GM18907 (cell line): ENCODE data around the gene LUM.

Experiments used
- ATAC-seq: cut with Tn5 transposase; IDR thresholded peaks from one replicate; pipeline ENCODE4 v1.9.1; 2021; ENCODE audit warnings: mild to moderate bottlenecking, moderate library complexity; ENCODE audit not compliant: unreplicated experiment

LUM gene

GRCh38 chr12:91111366-91112325 is at the start of gene LUM:
LUM (minus strand) TSS chr12:91111494; CDS start chr12:91108979, 2,515 bp downstream.
- ATAC-seq = no peak

DNA sequence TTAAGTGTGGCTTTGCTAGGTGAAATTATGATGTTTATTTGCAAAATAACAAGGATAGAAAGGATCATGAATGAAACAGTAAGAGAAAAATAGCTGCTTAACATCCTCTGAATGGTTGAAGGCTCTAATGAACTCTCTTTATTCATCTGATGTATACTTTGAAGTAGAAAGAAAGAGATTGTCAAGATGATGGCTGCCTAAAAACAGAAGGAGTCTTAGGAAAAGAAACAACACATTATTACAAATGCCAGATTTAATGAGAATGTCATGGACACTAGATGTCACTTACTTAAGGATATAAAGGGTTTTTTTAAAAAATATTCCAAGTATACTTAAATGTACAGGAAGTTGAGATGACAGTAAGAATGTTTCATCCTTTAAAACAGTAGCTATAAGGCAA is 49.7 kb upstream of the LUM start:
- ATAC-seq = no peak

DNA sequence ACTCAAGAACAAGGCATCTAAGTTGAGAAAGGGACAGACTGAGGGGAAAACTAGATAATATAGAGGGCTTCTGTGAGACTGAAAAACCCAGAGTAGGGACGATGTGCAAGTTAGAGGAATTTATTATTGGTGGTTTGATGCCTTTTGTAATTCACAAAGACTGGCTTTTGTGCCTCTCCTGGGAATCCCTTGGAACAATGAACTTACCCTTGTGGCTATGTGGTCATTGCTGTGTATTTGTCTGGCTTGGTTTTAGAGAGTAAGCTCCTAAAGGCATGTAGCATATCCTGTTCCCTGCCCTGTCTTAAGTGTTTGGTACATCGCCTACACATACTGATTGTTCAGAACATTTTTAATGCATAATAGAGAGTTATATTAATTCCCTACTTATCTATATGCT is 44.7 kb upstream of the LUM start:
- ATAC-seq = no peak

GRCh38 chr12:91154131-91154530 is 42.8 kb upstream of the LUM start:
- ATAC-seq = no peak

- ATAC-seq = no peak
Observed at GRCh38 chr12:91144053-91144452, 32.8 kb upstream of the LUM start.

GRCh38 chr12:91143206-91143605 is 31.9 kb upstream of the LUM start:
- ATAC-seq = no peak

GRCh38 chr12:91142221-91142631 is 30.9 kb upstream of the LUM start:
- ATAC-seq = no peak

DNA sequence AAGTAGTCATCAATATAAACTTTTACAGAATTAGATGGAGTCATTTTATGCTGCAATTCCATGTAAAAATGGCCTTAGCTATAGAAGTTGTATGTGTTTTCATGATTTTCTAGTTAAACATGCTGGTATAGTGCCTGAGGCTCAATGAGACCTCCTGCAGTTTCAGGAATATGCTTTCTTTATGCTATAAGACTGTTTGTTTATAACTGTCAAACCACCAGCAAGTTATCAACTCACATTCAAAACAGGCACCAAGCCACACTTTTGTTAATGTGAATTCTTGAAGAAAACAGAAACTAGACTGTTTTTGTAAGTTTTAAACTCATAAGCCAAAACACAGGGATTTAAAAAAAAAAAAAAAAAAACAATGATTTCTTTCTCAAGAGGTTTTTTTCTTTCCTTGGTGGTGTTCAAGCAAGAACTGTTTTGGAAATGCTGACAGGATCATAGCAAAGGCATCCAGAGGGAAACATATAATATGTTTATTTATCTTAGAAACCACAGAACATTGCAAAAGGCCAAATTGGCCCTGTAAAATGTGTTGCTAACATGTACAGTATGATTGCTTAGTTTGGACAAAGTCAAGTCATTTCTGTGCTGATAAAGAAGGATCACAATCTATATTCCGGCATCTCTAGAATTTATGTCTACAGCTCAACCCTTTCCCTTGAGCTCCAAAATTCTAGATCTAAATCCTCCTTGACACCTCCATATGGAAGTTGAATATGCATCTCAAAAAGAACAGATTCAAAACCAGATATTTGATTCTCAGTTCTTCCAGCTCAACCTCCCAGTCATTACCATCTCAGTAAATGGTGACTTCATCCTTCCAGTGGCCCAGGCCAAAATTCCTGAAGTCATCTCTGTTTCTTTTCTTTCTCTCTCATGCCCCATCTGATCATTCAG is 29.0 kb upstream of the LUM start:
- ATAC-seq = no peak

DNA sequence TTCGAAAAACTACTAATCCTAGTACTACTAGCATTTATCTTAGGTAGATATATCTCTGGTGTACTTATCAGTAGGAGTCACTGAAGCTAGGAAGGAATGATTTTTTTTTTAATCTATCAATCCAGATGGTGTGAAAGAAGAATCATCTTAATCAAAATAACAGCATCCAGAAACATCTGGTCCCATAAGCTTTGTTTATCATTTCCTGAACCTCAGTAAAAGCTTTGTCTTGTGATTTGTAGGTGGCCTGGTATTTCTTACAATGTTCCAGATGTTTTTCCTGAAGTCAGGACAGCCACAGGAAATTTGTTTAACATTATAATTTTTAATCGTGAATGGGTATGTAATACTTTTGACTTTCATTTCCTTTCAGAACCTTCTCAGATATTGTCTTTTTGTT is 28.0 kb upstream of the LUM start:
- no peak for ATAC-seq

DNA sequence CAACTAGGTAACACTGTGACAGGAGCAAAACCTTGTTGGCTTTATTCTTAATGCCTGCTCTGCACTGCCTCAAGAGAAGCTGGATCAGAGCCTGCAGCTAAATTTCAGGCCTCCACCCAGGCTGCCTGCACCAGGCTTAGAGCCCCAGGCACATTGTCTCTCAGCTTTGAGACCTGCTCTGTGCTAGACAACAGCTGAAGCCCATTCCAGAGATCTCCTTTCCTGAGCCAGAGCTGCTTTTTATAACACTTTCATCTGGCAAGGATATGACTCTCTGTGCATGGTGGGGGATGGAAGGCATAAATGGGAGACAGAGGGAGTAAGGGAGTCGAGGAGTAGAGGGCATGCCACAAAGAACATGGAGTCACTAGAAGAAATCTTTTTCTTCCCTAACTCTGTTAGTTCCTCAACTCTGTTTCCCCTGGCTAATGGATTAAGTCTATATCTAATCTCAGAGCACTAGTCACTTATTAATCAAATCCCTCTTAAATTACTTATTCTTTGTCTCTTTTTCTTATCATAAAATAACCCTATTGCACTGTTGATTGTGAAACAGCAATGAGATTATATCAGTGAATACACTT is 27.1 kb upstream of the LUM start:
- ATAC-seq = no peak

- no peak for ATAC-seq
Observed at GRCh38 chr12:91133871-91134270, 22.6 kb upstream of the LUM start.

DNA sequence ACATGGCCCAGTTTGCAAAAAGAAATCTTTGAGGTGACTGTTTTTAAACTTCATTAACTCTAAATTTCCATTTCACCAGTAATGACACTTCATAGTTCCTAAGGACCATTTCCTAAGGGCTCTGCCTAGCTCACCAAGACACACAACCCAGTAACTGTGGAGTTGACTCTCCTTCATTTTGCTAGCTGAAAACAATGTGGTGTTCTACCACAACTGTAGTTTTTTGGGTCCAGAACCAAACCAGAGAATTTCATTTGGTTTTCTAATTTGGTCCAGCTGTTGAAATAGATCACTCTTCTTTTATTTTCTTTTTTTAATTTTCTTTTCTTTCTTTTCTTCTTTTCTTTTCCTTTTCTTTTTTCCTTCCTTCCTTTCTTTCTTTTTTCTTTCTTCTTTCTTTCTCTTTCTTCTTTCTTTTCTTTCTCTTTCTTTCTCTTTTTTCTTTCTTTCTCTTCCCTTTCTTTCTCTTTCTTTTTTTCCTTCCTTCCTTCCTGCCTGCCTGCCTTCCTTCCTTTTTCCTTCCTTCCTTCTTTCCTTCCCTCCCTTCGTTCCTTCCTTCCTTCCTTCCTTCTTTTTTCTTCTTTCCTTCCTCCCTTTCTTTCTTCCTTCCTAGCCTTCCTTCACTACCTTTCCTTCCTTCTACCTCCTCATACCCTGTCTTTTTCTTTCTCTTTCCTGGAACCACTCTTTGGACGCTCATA is 18.5 kb upstream of the LUM start:
- no peak for ATAC-seq

GRCh38 chr12:91127751-91128150 is 16.5 kb upstream of the LUM start:
- ATAC-seq = no peak

DNA sequence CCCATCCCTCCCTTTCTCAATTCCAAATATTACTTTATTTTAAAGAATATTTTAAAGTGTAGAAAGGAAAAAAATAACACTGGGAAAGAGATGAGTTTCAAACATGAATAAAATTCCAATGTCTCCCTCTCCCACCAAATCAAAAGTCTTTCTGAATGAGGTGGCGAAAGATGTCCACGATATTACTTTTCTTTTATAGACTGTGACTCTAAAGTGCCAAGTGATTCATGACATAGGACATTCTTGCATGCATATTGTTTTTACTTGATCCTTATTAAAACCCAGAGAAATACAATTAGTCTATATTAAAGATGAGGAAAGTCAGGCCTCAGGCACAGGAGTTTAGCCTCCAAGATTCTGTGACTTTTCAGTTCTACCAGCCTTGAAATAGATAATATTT is 16.0 kb upstream of the LUM start:
- ATAC-seq = no peak

DNA sequence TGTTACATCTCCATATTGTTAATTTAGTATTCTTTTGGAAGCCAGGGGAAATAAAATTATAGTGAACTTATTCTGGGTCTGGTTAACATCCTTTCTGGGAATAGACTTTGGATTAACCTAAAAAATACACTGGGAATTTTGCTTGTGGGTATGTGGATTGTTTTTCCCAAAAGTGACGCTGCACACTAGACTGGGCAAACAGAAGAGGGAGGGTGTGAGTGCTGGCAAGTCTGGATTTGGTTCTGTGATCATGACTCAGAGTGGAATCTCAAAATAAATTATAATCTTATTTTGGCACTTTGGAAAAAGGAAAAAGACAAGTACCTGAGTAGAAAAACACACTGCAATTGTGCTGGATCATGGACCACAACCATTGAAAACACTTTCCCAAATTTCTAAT is 15.2 kb upstream of the LUM start:
- ATAC-seq = no peak

DNA sequence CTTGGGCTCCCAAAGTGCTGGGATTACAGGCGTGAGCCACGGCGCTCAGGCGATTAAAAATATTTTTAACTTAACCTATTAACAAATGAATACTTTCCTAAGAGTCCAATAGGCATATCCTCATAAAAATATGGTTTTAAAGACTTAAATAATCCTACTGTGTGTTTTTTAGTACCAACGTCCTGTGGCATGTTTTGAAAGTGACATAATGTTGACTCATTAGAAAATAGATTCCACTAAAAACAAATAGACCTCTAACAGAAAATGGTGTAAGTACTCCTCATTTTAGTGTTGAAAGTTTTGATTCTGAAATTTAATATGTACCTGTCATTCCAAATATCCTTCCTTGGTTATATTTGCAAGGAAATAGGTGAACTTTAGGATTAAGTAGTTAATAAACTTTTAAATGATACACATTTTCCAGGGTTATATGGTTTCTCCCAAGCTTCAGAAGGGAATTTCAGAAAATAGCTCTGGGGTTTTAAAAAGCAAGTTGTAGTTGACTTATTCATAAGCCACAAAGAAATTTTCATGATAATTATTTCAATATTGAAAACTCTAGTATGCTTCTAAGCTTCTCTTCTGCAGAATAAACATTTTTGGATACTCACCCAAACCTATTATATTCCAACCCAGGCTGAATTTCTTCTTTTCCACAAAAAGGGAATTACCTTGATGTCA is 12.1 kb upstream of the LUM start:
- no peak for ATAC-seq

DNA sequence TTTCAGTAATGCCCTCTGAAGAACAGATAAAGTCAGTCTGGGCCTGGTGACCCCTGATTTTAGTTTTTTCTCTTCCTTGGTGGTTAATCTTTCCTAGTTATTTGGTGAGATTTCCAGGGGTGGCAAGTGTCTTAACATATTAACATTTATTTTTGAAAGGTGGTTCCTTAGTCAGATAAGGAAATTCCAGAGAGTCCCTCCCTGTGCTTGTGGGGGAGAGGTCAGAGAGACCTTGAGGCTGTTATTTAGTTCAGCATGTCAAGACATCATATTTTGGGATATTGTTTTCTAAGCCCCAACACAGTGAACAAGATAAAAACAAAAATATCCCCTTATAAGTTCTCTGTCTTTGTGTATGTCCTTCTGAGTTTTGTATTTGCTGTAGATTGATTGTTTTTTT is 9.5 kb upstream of the LUM start:
- no peak for ATAC-seq

DNA sequence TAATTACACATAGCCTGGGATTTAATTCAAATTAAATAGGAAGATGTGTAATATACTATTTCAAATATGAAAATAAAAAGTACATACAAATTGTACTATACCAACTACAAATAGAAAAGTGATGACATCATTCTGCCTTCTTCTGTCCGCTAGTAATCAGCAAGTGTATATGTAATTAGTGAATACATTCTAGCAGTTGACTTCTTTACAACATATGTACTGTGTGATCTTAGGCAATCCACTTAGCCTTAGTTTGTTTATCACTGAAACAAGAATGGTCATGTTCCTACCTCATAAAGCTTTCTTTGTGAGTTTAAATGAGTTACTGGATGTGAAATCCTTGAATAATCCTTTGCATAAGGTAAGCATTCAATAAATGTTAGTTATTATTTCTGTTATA is 7.8 kb upstream of the LUM start:
- ATAC-seq = no peak

DNA sequence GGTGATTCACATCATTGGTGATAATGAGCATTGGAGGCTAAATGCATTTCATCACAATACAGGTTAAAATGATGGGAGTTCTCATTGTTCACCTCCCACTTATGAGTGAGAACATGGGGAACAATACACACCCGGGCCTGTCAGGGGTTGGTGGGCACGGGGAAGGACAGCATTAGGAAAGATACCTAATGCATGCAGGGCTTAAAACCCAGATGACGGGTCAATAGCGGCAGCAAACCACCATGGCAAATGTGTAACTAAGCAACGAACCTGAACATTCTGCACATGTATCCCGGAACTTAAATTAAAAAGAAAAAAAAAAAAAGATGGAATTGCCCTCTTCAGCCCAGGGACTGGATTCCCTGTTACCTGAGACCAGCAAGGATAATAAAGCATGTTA is 2.3 kb upstream of the LUM start:
- no peak for ATAC-seq

- ATAC-seq = no peak
Observed at GRCh38 chr12:91110311-91110924, 876 bp downstream of the LUM start.
